GM19025 (cell line): ENCODE data around the gene MCCC1.
"Not testable (repeated sequence)": the region's sequence is repeated elsewhere in the genome, so short reads cannot be mapped to it uniquely, and the experiment has no call there.

Experiments
- ATAC-seq: cut with Tn5 transposase; IDR thresholded peaks from one replicate; pipeline ENCODE4 v1.9.1; 2021; ENCODE audit warnings: mild to moderate bottlenecking, low read depth, moderate library complexity; ENCODE audit not compliant: unreplicated experiment

The MCCC1 gene

GRCh38 chr3:183106635-183107034 is 7.3 kb upstream of the MCCC1 start:
- no peak for ATAC-seq

- ATAC-seq: not testable (repeated sequence)
These were observed 4.7 kb upstream of the MCCC1 start for GRCh38 chr3:183103950-183104349.

GRCh38 chr3:183101040-183101439 is 1.7 kb upstream of the MCCC1 start:
- not testable (repeated sequence) for ATAC-seq

- ATAC-seq: no peak
These were observed 1.1 kb upstream of the MCCC1 start for GRCh38 chr3:183100376-183100775.

GRCh38 chr3:183099838-183100204 is 525 bp upstream of the MCCC1 start:
- ATAC-seq: no peak

GRCh38 chr3:183098536-183099025 is 715 bp downstream of the MCCC1 start:
- ATAC-seq: no peak

- ATAC-seq: no peak
These were observed 4.6 kb downstream of the MCCC1 start for GRCh38 chr3:183094711-183095110.

GRCh38 chr3:183092256-183092655 is 7.0 kb downstream of the MCCC1 start:
- ATAC-seq: no peak

- ATAC-seq: no peak
These were observed 12.1 kb downstream of the MCCC1 start for GRCh38 chr3:183087184-183087583.

GRCh38 chr3:183085634-183086390 is 13.5 kb downstream of the MCCC1 start:
- ATAC-seq: no peak

GRCh38 chr3:183082355-183082915 is 16.9 kb downstream of the MCCC1 start:
- ATAC-seq: no peak

- no peak for ATAC-seq
These were observed 17.7 kb downstream of the MCCC1 start for GRCh38 chr3:183081459-183082183.

GRCh38 chr3:183080628-183081027 is 18.7 kb downstream of the MCCC1 start:
- ATAC-seq: no peak

GRCh38 chr3:183074881-183075280 is 24.4 kb downstream of the MCCC1 start:
- ATAC-seq: no peak

- ATAC-seq: no peak
These were observed 25.0 kb downstream of the MCCC1 start for GRCh38 chr3:183074261-183074660.

GRCh38 chr3:183073839-183074238 is 25.5 kb downstream of the MCCC1 start:
- no peak for ATAC-seq

- no peak for ATAC-seq
These were observed 28.4 kb downstream of the MCCC1 start for GRCh38 chr3:183070892-183071291.

GRCh38 chr3:183069086-183069485 is 30.2 kb downstream of the MCCC1 start:
- no peak for ATAC-seq

- not testable (repeated sequence) for ATAC-seq
These were observed 32.4 kb downstream of the MCCC1 start for GRCh38 chr3:183066891-183067290.

- no peak for ATAC-seq
These were observed 34.8 kb downstream of the MCCC1 start for GRCh38 chr3:183064475-183064874.

- ATAC-seq: no peak
These were observed 37.7 kb downstream of the MCCC1 start for GRCh38 chr3:183061391-183062172.
